GM03348 (cell line): ENCODE data around the gene OR51G2.
"Not testable (repeated sequence)": the region's sequence is repeated elsewhere in the genome, so short reads cannot be mapped to it uniquely, and the experiment has no call there.

Experiments used
- DNase-seq: peaks from one replicate; pipeline ENCODE4 v3.0.0; 2012; ENCODE audit warnings: low spot score

OR51G2 gene, protein sequence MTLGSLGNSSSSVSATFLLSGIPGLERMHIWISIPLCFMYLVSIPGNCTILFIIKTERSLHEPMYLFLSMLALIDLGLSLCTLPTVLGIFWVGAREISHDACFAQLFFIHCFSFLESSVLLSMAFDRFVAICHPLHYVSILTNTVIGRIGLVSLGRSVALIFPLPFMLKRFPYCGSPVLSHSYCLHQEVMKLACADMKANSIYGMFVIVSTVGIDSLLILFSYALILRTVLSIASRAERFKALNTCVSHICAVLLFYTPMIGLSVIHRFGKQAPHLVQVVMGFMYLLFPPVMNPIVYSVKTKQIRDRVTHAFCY

DNA sequence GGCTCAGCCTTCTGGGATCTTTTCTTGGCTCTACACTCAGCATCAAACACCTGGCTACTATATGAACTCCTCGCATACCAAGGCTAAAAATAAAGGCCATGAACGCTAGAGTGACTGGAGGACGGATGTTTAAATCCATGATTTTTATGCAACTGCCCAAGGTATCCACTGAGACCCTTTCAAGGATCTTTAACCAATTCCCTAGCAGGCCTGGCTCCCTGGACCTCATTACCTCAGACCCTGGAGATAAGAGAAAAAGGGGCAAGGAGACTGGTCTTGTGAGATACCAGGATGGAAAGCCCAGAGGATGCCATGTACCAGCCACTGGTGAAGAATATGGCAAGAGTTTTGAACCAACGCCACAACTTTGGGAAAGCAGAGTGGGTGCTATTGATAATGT lies at the start of gene OR51G2:
OR51G2 (minus strand) TSS at position 101 of the 400 bp plus-strand sequence. CDS start 3,687 bp downstream, outside the sequence.
- DNase-seq, result no peak

DNA sequence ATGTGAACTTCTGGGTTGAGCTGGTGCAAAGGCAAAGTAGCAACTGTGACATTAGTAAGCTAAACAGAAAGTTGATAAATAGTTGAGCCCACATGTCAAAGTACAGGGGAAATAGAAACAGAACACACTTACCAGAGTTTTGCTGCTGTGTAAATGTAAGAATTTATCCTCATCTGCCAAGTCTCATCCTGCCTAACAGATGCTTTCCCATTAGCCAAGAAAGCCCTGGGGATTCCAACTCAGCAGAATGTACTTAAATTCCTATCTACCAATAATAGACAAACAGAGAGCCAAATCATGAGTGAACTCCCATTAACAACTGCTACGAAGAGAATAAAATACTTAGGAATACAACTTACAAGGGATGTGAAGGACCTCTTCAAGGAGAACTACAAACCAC lies 43.7 kb upstream of the OR51G2 start:
- DNase-seq, result no peak

DNA sequence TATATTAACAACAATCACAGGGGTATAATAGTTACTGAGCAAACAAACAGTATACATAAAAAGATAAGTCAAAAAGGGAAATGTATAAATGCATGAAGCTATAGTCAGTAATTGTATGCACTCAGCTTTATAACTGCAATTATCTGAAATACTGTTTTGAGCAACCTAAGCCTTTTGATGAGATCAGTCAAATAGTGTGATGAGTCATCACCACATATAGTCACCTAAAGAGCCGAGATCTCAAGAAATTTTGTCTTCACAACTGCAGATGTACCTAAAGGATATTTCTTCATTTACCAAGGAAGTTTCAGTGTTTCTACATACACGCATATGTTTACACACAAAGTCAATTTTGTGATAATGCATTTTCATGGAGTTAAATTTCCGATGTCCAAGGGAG lies 41.7 kb upstream of the OR51G2 start:
- DNase-seq, result no peak

DNA sequence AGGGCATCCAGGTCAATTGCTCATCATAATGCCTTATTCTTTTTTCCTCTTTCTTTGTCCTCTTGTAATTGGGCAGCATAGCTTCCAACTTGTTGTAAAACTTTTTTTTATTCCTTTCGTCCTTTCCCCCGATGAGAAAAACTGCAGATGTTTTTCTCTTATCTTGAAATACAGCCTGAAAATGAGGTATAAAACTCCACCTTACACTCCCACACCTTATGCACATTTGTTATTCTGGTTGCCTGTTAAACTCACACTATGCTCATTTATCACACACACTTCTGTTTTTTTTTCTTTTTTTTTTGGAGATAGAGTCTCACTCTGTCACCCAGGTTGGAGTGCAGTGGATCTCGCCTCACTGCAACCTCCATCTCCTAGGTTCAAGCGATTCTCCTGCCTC lies 38.2 kb upstream of the OR51G2 start:
- no peak for DNase-seq

DNA sequence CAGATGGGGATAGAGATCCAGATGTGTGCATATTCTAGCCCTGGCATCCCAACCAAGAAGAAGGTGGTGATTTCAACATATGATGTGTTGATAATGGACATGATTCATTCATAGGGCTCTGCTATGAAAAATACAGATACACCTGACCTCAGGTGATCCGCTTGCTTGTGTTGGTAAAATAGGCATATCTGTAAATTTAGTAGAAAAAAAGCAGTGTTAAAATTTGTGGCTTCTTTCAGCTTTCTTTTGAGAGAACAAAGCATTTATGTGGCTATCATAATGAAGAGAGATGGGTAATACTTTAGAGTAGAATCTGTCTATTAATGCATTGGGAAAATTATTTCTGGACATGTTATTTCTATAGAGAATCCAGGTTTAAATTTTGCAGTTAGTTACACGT lies 36.5 kb upstream of the OR51G2 start, which contains the start of gene OR51A2:
OR51A2 (minus strand) TSS at position 101 of the 400 bp plus-strand sequence; CDS start at position 101, 0 bp downstream.
- not testable (repeated sequence) for DNase-seq

DNA sequence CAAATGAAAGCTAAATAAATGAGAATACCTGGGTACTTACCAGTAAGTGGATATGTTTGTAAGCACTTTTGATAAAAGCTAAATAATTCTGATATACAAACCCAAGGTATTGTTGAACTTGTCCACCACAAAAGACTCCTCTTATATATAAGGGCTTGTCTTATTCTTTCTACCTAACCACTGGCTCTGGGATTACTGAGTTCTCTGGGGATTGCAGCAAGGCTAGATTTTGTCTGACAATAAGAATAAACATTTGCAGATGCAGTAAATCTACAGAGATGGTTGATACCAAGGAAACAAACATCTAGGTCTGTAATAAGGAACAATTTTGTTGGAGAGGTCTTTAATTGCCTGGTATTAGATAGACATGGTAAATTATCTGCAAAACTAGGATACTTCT lies 28.4 kb upstream of the OR51G2 start, which contains the start of gene OR51A4:
OR51A4 (minus strand) TSS at position 101 of the 400 bp plus-strand sequence. CDS start 505 bp downstream, outside the sequence.
- DNase-seq, result no peak

DNA sequence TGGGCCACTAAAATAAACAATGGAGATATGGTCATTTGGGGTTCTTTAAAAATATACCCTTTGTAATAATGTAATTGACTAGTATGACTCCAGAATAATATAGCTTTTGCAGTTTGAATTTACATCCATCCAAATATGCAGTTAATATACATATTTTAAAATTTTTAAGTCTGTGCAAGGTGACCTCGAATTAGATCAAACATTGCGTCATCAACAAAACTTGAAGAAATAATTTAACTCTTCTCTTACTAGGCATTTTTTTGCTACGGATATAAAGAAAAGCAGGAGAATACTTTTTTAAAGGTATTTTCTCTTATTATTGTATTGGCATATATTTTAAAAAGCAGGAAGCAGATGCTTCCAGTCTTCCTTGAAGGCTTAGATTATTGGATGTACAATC lies 17.6 kb upstream of the OR51G2 start:
- DNase-seq, result no peak

DNA sequence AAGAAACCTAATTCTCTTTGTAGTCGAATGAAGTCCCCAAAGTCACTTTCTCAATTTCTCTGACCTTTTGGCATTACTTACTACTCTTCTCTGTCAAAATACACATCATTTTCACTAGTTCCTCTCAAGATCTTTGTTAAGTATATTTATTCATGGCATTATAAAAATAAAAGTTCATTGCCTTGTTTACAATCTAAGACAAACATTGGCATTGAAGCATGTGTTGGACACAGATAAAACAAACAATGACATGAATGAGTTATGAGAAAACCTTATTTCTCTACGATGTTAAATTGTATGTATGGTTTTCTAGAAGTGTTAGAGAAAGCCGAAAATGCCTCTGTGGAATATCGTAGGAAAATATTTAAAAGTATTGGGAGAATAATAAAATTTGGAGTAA lies 13.6 kb upstream of the OR51G2 start:
- DNase-seq, result no peak

DNA sequence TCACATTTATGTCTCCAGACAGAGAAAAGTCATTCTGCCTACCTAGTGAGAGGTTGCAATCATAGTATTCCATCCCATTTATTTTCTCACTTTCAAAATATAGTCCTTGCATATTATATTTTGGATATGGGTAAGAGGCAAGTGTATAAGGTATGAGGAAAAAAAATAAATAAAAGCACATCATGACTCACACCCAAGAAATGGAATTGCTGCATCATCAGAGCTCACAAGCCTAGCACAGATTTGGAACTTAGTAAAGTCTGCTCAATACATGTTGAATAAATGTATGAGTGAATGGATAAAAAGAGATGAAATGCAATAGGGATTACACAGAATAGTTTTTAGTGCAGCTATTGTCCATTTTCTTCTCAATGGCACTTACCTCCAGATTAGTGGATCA lies 7.5 kb upstream of the OR51G2 start:
- DNase-seq, result no peak

DNA sequence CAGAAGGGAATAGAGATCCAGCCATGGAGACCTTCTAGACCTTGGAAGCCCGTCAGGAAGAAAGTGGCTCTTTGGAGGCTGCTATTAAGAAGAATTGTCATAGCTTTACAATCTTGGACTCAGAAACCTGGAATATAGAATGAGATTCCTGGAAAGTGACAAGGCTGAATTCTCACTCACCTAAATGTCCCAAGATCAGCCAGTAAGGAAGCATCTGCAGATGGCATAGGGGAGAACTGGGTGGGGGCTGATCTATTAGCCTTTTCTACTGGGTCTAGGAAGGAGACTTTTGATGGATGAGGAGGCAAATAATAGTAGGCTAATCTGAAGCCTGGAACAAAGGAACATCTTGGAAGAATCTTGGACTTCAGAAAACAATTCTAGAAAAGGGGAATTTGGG lies 5.1 kb upstream of the OR51G2 start, which contains the start of gene OR51G1:
OR51G1 (minus strand) TSS at position 101 of the 400 bp plus-strand sequence; CDS start at position 101, 0 bp downstream.
- DNase-seq, result no peak

DNA sequence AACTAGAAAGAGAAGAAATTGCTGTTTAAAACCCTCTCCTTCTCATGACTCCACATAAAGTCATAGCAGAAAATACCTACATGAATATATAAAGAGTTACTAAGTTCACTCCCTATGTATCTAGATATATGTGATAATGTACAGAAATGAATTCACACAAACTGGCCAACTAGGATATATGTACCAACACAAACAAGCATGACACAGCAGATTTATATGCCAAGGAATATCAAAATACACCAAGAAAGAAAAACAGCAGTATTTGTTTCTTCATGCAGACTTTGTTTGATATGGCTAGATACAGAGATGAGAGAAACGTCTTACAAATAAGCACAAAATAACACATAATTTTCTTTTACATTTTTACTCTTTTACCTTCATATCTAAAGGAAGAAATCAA lies 3.2 kb upstream of the OR51G2 start:
- DNase-seq, result no peak

DNA sequence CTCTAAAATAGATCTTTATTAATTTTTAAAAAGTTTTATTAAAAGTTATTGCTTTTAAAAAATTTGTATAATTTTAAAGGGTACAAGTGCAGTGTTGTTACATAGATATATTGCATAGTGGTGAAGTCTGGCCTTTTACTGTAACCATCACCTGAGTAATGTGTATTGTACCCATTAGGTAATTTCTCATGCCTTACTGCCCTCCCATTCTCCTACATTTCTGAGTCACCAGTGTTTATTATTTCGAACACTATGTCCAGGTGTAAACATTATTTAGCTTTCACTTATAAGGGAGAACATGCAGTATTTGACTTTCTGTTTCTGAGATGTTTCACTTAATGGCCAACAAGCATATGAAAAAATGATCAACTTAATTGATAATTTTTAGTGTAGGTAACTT lies 2.6 kb upstream of the OR51G2 start:
- no peak for DNase-seq

DNA sequence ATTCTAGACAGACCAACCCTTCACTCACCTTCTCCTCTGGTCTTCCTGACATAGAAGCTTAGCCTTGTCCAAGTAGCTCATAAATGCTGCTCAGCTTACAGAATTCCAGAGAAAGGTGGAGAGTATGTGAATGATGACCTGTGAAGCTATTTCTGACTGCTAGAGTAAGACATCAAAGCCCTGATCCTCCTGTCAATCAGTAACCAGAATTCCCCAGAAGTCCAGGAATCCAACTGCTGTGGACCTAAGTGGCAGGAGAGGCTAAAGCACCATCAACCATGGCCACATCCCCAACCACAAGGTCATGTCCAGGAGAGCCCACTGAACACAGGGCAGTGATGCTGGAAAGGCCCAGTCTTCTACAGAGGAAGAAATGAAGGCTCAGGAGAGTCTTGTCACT lies 2.6 kb downstream of the OR51G2 start:
- no peak for DNase-seq

DNA sequence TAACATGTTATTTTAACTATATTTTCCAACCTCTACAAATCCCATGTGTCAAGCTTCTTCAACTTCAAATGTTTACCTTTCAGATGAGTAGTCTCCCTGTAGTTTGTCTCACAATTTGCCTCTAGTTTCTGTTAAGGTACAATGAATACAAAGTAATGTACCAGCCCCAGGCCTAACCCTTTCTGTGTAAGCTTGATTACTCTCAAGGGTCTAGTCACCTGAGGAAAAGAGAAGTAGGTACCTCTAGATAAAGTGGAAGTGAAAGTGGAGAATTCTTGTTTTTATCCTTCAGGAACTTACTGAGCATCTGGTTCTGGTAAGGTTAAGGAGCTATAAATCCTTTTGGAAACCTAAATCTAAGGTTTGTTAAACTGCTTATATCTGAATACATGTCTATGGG lies 15.7 kb downstream of the OR51G2 start, which contains the start of gene OR51A7:
OR51A7 (plus strand) TSS at position 300 of the 400 bp plus-strand sequence. CDS start 3,587 bp downstream, outside the sequence.
- DNase-seq, result no peak

DNA sequence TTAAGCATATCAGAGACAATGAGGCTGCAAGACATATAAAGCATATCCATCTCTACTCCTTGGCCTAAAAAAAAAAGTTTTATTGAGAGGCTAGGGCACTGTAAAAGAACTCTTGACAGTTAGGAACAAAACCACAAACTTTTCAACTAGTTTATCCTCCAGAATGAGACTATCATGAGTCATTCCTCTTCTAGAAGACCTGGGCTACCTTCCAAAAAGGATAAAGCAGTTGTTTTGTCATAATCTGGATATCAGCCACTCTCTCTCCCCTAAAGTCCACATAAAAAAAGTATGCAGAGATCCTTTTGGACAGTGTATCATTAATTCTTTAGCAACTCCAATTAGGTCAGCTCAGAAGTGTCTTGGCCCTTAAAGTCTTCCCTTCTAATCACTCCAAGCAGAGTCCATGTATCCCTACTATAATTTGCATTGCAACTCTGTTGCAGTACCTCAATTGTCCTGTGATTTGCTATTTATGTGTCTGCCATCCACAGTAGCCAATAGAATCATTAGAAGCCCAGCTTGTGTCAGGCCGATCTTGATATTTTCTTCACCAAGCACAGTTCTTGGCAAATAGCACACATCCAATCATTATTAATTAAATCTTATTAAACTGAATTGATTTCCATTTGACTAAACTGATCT lies 27.0 kb downstream of the OR51G2 start:
- peak; percentile 60 for DNase-seq

DNA sequence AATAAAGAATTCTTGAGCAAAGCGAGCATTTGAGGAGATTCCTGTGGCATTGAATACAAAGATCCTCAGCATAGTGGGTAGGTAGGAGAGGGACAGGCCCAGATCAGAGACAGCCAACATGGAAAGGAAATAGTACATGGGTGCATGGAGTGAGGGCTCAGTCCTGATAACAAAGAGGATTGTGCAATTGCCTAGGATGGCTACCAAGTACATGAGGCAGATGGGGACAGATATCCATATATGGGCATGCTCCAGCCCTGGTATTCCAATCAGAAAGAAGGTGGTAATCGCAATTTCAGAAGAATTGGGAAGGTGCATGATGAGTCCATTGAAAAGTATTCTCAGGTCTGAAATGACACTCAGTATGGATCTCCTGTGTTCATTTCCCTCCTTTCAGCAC lies 28.9 kb downstream of the OR51G2 start:
- no peak for DNase-seq

DNA sequence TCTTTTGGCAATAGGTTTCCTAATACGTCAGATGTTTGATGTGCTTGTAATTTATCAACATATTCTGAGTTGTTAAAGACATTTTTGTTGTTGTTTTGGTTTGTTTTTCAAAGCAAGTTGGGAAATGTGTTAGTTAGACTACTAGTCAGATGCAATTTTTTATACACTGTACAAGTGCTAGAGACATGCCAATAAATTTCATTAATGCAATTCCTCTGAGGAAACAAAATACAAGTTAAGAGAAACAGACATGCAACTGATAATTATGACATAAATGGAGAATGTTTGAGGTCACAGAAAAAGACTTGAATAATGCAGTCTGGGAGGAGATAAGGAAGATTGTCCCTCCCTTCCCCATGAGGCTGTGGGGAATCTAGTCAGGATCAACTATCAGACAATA lies 31.6 kb downstream of the OR51G2 start:
- DNase-seq, result no peak

DNA sequence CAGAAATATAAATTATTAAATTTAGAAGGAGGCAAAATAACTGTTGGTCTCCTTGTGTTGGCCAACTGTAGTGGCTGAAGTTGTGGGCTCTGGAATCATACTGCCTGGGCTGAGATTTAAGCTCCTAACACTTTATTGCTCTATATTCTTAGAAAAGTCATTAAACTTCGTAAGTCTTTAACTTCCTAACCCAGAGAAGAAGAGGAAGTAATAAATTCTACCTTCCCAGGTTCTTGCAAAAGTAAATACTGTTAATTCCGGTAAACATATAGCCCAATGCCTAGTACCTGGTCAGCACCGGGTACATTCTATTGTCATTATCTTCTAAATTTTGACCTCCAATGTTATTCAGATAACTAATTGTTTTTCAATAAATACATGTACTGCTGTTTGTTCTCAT lies 33.0 kb downstream of the OR51G2 start:
- no peak for DNase-seq

DNA sequence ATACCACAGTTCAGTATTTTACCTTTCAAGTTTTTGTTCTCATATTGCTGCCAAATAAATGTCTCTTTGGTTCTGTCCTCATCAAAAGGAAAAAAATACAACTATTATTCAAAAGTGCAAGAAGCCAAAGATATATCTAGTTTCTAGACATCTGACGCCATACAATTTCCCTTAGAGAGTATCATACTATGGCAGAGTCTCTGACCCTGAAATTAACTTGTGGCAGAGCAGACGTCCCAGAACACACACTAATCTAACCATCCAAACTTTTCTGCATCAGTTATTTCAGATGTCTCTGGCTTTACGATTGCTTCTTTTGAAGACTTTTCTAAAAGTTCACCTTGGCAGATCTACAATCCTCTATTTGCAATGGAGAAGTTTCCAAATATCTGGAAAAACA lies 34.8 kb downstream of the OR51G2 start:
- DNase-seq, result no peak

DNA sequence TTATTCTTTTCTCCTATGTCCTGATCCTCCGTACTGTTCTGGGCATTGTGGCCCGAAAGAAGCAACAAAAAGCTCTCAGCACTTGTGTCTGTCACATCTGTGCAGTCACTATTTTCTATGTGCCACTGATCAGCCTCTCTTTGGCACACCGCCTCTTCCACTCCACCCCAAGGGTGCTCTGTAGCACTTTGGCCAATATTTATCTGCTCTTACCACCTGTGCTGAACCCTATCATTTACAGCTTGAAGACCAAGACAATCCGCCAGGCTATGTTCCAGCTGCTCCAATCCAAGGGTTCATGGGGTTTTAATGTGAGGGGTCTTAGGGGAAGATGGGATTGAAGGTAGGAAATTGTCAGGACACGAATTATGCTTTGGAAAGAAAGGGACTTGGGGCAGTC lies 36.6 kb downstream of the OR51G2 start:
- no peak for DNase-seq

DNA sequence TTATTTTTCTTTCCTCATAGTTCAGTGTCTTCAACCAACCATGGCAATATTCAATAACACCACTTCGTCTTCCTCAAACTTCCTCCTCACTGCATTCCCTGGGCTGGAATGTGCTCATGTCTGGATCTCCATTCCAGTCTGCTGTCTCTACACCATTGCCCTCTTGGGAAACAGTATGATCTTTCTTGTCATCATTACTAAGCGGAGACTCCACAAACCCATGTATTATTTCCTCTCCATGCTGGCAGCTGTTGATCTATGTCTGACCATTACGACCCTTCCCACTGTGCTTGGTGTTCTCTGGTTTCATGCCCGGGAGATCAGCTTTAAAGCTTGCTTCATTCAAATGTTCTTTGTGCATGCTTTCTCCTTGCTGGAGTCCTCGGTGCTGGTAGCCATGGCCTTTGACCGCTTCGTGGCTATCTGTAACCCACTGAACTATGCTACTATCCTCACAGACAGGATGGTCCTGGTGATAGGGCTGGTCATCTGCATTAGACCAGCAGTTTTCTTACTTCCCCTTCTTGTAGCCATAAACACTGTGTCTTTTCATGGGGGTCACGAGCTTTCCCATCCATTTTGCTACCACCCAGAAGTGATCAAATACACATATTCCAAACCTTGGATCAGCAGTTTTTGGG lies 37.2 kb downstream of the OR51G2 start, which contains the start of gene OR51T1:
OR51T1 (plus strand) TSS at position 41 of the 641 bp plus-strand sequence; CDS start at position 41, 0 bp downstream.
- no peak for DNase-seq

DNA sequence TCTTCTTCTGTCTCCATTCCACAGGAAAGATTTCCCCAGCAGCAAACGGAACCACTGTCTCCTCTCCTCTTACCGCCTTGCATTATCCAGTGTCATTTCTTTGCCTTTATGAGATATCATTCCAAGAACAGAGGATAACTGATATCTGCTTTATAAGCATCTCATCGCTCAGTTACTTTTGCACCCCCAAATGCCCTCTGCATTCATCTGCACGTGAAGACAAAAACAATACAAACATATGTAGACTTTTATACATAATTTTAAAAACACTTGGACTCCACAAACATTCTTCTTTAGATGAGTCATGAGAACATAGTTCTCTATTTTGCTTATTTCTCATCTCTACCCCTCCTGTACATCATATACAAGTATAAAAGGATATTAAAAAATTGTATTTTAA lies 38.0 kb downstream of the OR51G2 start:
- DNase-seq, result no peak

DNA sequence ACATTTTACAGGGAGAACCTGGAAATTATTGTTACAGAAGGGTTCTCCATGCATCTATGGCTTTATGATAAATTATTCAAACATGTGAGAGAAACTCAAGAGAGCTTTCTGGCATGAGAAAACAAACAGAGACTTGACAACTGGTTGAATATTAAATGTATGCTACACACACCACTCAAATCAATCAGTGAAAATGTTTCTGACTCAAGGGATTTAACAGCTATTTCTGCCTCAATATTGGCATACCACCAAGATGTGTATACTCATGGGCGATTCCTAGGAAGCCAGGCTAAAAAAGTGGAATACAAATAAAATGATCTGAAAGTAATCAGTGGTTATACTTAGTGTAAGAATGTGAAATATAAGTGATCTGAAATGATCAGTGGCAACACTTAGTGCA lies 53.3 kb downstream of the OR51G2 start:
- DNase-seq, result no peak
